Measurements from ENCODE around the gene MITF.

The MITF gene

GRCh38 chr3:69983546-69984265, 244.4 kb downstream of the MITF start:
- no peak for DNase-seq

GRCh38 chr3:69985266-69985665, 246.0 kb downstream of the MITF start:
- no peak for DNase-seq

- DNase-seq = no peak
These were observed 247.2 kb downstream of the MITF start for GRCh38 chr3:69986419-69986818.

- no peak for DNase-seq
These were observed 248.6 kb downstream of the MITF start for GRCh38 chr3:69987833-69988232.

- no peak for DNase-seq
These were observed 254.5 kb downstream of the MITF start for GRCh38 chr3:69993757-69994156.

GRCh38 chr3:69994919-69995318, 255.7 kb downstream of the MITF start:
- DNase-seq = no peak

GRCh38 chr3:69997631-69998307, 258.5 kb downstream of the MITF start:
- no peak for DNase-seq

GRCh38 chr3:69998759-69999139, 259.5 kb downstream of the MITF start:
- no peak for DNase-seq

GRCh38 chr3:69999140-70000027, 260.1 kb downstream of the MITF start, which contains the start of gene SAMMSON:
Gene SAMMSON (plus strand): TSS chr3:69999733.
- DNase-seq = no peak

- no peak for DNase-seq
These were observed 260.8 kb downstream of the MITF start for GRCh38 chr3:70000028-70000410.

GRCh38 chr3:70000563-70001081, 261.4 kb downstream of the MITF start:
- DNase-seq = no peak

- DNase-seq = no peak
These were observed 263.9 kb downstream of the MITF start for GRCh38 chr3:70003119-70003518.

GRCh38 chr3:70006089-70006488, 266.8 kb downstream of the MITF start:
- DNase-seq = no peak

- no peak for DNase-seq
These were observed 271.1 kb downstream of the MITF start for GRCh38 chr3:70010346-70010745.

- no peak for DNase-seq
These were observed 272.3 kb downstream of the MITF start for GRCh38 chr3:70011582-70011981.
